Endothelial cell of umbilical vein (primary cell): ENCODE data around the gene LILRA5.

ENCODE experiments used
- EZH2 ChIP-seq: IDR thresholded peaks from 2 replicates; pipeline ENCODE4 v1.6.1; 2012; ENCODE audit warnings: borderline replicate concordance, low read depth, mild to moderate bottlenecking, moderate library complexity, low read length, inconsistent platforms; ENCODE audit not compliant: severe bottlenecking
- FOS ChIP-seq: IDR thresholded peaks from 2 replicates; pipeline ENCODE4 v1.6.1; 2011; ENCODE audit warnings: mild to moderate bottlenecking, low read length, moderate library complexity, borderline replicate concordance; ENCODE audit not compliant: insufficient read depth
- MYC ChIP-seq: IDR thresholded peaks from one replicate; pipeline ENCODE4 v1.6.1; 2011; ENCODE audit warnings: mild to moderate bottlenecking, low read depth, low read length
- POLR2A ChIP-seq: IDR thresholded peaks from 2 replicates; pipeline ENCODE4 v1.6.1; 2012; ENCODE audit warnings: low read depth, mild to moderate bottlenecking, control low read depth, low read length
- POLR2AphosphoS5 ChIP-seq: IDR thresholded peaks from 2 replicates; pipeline ENCODE4 v1.6.1; 2012; ENCODE audit warnings: low read depth, mild to moderate bottlenecking, control low read depth, low read length, moderate library complexity; ENCODE audit not compliant: insufficient read depth
- TF ChIP-seq, protein P1 (sequence below), 2 donors: IDR thresholded peaks; 1 replicate in 1 of 2; 2 replicates in 1 of 2; pipeline ENCODE4 v1.5.1; 2011; ENCODE audit warnings: low read length in 2 of 2, mild to moderate bottlenecking in 2 of 2, moderate library complexity in 2 of 2, control low read depth in 1 of 2, inconsistent platforms in 1 of 2, low read depth in 1 of 2; ENCODE audit not compliant: insufficient read depth in 1 of 2; ENCODE audit errors: extremely low read depth in 1 of 2
- TF ChIP-seq, protein P2 (sequence below): IDR thresholded peaks from 2 replicates; pipeline ENCODE4 v1.6.1; 2011; ENCODE audit not compliant: insufficient read depth, insufficient read length

DNA sequence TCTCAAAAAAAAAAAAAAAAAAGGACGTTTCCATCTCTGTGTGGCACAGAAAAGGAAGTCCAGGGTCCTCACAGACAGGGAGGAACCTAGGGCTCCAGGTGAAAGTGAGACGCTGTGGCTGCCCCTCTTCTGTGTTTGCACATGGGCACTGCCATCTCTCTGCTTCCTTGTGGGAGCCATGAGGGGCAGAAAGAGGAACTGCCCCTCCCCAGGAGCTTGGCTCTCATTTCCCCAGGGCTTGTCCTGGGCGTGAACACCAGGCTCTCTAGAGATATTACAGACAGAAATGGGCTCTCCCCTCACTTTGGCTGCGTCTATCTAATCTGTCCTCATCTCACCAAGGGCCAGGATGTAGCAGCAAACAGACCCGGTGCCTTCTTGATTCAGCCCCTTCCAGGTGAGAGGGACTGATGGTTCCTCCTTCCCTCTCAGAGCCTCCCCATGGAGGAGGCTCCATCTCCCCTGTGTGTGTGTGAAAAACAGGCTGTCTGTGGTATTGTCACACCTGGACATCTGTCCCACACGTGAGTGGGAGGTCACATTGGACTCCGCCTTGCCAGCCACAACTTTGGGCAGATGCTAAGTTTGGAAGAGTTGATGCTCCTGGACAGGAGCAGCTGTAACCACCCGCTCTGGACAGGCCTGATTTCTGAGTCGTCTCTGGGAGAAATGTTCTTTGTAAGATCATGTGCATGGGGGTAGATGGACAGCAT, 26.8 kb upstream of the LILRA5 start:
- TF ChIP-seq, protein P1, sequence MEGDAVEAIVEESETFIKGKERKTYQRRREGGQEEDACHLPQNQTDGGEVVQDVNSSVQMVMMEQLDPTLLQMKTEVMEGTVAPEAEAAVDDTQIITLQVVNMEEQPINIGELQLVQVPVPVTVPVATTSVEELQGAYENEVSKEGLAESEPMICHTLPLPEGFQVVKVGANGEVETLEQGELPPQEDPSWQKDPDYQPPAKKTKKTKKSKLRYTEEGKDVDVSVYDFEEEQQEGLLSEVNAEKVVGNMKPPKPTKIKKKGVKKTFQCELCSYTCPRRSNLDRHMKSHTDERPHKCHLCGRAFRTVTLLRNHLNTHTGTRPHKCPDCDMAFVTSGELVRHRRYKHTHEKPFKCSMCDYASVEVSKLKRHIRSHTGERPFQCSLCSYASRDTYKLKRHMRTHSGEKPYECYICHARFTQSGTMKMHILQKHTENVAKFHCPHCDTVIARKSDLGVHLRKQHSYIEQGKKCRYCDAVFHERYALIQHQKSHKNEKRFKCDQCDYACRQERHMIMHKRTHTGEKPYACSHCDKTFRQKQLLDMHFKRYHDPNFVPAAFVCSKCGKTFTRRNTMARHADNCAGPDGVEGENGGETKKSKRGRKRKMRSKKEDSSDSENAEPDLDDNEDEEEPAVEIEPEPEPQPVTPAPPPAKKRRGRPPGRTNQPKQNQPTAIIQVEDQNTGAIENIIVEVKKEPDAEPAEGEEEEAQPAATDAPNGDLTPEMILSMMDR (IDR thresholded peaks at IDR 0.05; ENCODE audit: extremely low read depth in 1 of 2, insufficient read depth in 1 of 2, low read depth in 1 of 2, low read length in 2 of 2), result no peak
- TF ChIP-seq POLR2A, result no peak
- no peak for TF ChIP-seq EZH2
- TF ChIP-seq, protein P2, sequence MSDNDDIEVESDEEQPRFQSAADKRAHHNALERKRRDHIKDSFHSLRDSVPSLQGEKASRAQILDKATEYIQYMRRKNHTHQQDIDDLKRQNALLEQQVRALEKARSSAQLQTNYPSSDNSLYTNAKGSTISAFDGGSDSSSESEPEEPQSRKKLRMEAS, result no peak
- TF ChIP-seq FOS, result no peak
- no peak for TF ChIP-seq POLR2AphosphoS5
- no peak for TF ChIP-seq MYC
